Measurements from ENCODE around the gene AGAP1. TPM values are rescaled to one million over a fixed set of nuclear protein-coding genes. Genes with fewer than 3 reads are reported as not detected.

The AGAP1 gene
- total RNA-seq, 1 experiment from 2014 or later, result 25.8 TPM

GRCh38 chr2:235564884-235565530, 71.2 kb downstream of the AGAP1 start:
- Histone ChIP-seq H3T11ph (ENCODE audit: low read length) (no peak overlapping the region), H3K79me2 (ENCODE audit: insufficient read depth, low read length) (peaks cover 5% of the 10 kb centered on the region; the same call in 1 of the 2 replicates), H3K14ac (ENCODE audit: insufficient read depth, low read length) (no peak overlapping the region; the same call in 1 of the 2 replicates), H3K4me1 (ENCODE audit: insufficient read depth, low read length) (no peaks in the 10 kb centered on the region; the same call in 1 of the 2 replicates), H2BK20ac (ENCODE audit: low read depth, low read length, poor library complexity, severe bottlenecking) (no peak overlapping the region), H3K27me3 (ENCODE audit: insufficient read depth, low read length) (no peaks in the 10 kb centered on the region), H4K20me1 (ENCODE audit: control insufficient read depth, insufficient read depth, insufficient read length) (no peaks in the 10 kb centered on the region), H2BK120ac (ENCODE audit: low read depth, low read length, poor library complexity, severe bottlenecking) (no peak overlapping the region), H4K91ac (ENCODE audit: insufficient read length, low read depth, low read length) (no peak overlapping the region), H3K4me2 (ENCODE audit: insufficient read depth, insufficient read length, low read length) (no peak overlapping the region), H3K79me1 (ENCODE audit: insufficient read depth, low read depth, low read length, poor library complexity, severe bottlenecking) (peaks cover 5% of the 10 kb centered on the region), H3K4ac (ENCODE audit: low read depth, low read length) (no peak overlapping the region; the same call in 1 of the 2 replicates), H3K56ac (ENCODE audit: insufficient read length, low read depth, low read length) (no peak overlapping the region), H2AK5ac (ENCODE audit: insufficient read length, low read length) (no peak overlapping the region), H3K23ac (ENCODE audit: insufficient read length, low read depth, low read length) (no peak overlapping the region), H2AFZ (ENCODE audit: low read length) (no peak overlapping the region), H4K8ac (replicated peaks; ENCODE audit: insufficient read length, low read depth, low read length) (no peak overlapping the region), H3K23me2 (ENCODE audit: insufficient read length, low read depth, low read length, poor library complexity, severe bottlenecking) (no peaks in the 10 kb centered on the region), H2BK5ac (ENCODE audit: insufficient read length, low read length) (no peak overlapping the region), H2BK15ac (ENCODE audit: low read depth, low read length) (no peak overlapping the region), H2BK12ac (ENCODE audit: insufficient read length, low read depth, low read length) (no peak overlapping the region), H3K27ac (ENCODE audit: insufficient read length, low read depth, low read length) (no peak overlapping the region), H3K9me3 (ENCODE audit: control insufficient read depth, low read depth, low read length) (peaks cover 7% of the 10 kb centered on the region), H3K18ac (ENCODE audit: insufficient read length, low read depth, low read length) (peak overlapping the region; percentile 2), H3K9ac (ENCODE audit: extremely low read depth, insufficient read length, low read length) (no peak overlapping the region), H4K5ac (ENCODE audit: insufficient read length, low read depth, low read length) (no peak overlapping the region)
- no peak for DNase-seq
- TF ChIP-seq CTCF (conservative IDR thresholded peaks at IDR 0.05), result no peak
- Mint-ChIP-seq H3K27me3 (ENCODE audit: low read depth) (no peaks in the 10 kb centered on the region), H3K9me3 (peaks cover 7 to 8% of the 10 kb centered on the region in 2 experiments), H3K36me3 (ENCODE audit: insufficient read depth in 1 of 3, low read depth in 3 of 3) (peaks cover 10 to 19% (median 10%) of the 10 kb centered on the region in 3 experiments; a peak in 6 of 7 replicates), H3K4me3 (no peak overlapping the region), H3K4me1 (peaks cover 29 to 36% of the 10 kb centered on the region in 2 experiments), H3K27ac (peak overlapping the region in 1 of 3 experiments; percentile 52; a peak in 1 of 7 replicates)
- WGBS (ENCODE audit: extremely low coverage, insufficient read length, low lambda C conversion rate), result no CpG with 5 or more reads among the region's 6 CpGs

All from H9 (cell line).